IMR-90 (cell line): ENCODE measurements around the gene DENND5A. TPM values are rescaled to one million over a fixed set of nuclear protein-coding genes. Genes with fewer than 3 reads are reported as not detected.

Experiments used
- ATAC-seq: fragments of 200-7000 bp; cut with Tn5 transposase; 2 replicates; pipeline ENCODE4 v1.9.1; 2020; ENCODE audit warnings: low read depth, mild to moderate bottlenecking, moderate library complexity
- BruUV-seq: library from RNA; stranded (reverse); fragments of 400-500 nt; replicated peaks from 2 replicates; lab custom pipeline; 2021; lab: Mats Ljungman, UMichigan
- CTCF ChIA-PET: fragments of 300-600 bp; formaldehyde crosslinking; extraction: SDS; loops from one replicate; lab custom pipeline; 2021; ENCODE audit warnings: antibody characterized with exemption; lab: Yijun Ruan, JAX
- POLR2A ChIA-PET: fragments of 300-600 bp; sonication (Branson Sonifier 250); formaldehyde crosslinking; loops from one replicate; lab custom pipeline; 2022; ENCODE audit warnings: antibody characterized with exemption; ENCODE audit not compliant: unreplicated experiment; lab: Charles Lee
- DNase-seq: peaks from one replicate; pipeline ENCODE4 v3.0.0; 2013
- H2AFZ ChIP-seq: replicated peaks from 2 replicates; pipeline ENCODE3; 2013; ENCODE audit warnings: low read length, mild to moderate bottlenecking; ENCODE audit not compliant: poor library complexity
- H2AK5ac ChIP-seq: 2 replicates; pipeline ENCODE4 v1.6.1; 2013; ENCODE audit warnings: low read depth, low read length, inconsistent platforms
- H2AK9ac ChIP-seq: replicated peaks from 2 replicates; pipeline ENCODE3; 2013; ENCODE audit warnings: mild to moderate bottlenecking, low read depth, low read length, moderate library complexity; ENCODE audit not compliant: poor library complexity
- H2BK120ac ChIP-seq: 2 replicates; pipeline ENCODE4 v1.6.1; 2013; ENCODE audit warnings: low read depth, low read length, inconsistent platforms
- H2BK15ac ChIP-seq: 3 replicates; pipeline ENCODE4 v1.6.1; 2013; ENCODE audit warnings: low read depth, low read length, inconsistent platforms
- H2BK20ac ChIP-seq: 2 replicates; pipeline ENCODE4 v1.6.1; 2013; ENCODE audit warnings: low read depth, mild to moderate bottlenecking, inconsistent platforms, low read length, moderate library complexity
- H2BK5ac ChIP-seq: 2 replicates; pipeline ENCODE4 v1.6.1; 2013; ENCODE audit warnings: mild to moderate bottlenecking, low read depth, low read length, inconsistent platforms; ENCODE audit not compliant: poor library complexity, severe bottlenecking
- H3K14ac ChIP-seq: replicated peaks from 2 replicates; pipeline ENCODE4 v1.6.1; 2013; ENCODE audit warnings: low read depth, low read length, inconsistent platforms
- H3K18ac ChIP-seq: 2 replicates; pipeline ENCODE4 v1.6.1; 2013; ENCODE audit warnings: low read depth, low read length, control low read depth
- H3K23ac ChIP-seq: 2 replicates; pipeline ENCODE4 v1.6.1; 2013; ENCODE audit warnings: low read depth, low read length, inconsistent platforms
- H3K27ac ChIP-seq: 2 replicates; pipeline ENCODE4 v1.5.1; 2013; ENCODE audit warnings: mild to moderate bottlenecking, control low read depth, low read length; ENCODE audit not compliant: insufficient read depth
- H3K27me3 ChIP-seq: 2 replicates; pipeline ENCODE4 v1.6.1; 2013; ENCODE audit warnings: low read length; ENCODE audit not compliant: control insufficient read depth, insufficient read depth
- H3K36me3 ChIP-seq: 2 replicates; pipeline ENCODE4 v1.6.1; 2013; ENCODE audit warnings: low read length, mixed read lengths; ENCODE audit not compliant: control insufficient read depth, insufficient read depth
- H3K4ac ChIP-seq: 2 replicates; pipeline ENCODE4 v1.6.1; 2013; ENCODE audit warnings: low read depth, low read length, inconsistent platforms
- H3K4me1 ChIP-seq: 2 replicates; pipeline ENCODE4 v1.6.1; 2013; ENCODE audit warnings: low read length, mixed read lengths; ENCODE audit not compliant: control insufficient read depth, insufficient read depth
- H3K4me2 ChIP-seq: 2 replicates; pipeline ENCODE4 v1.6.1; 2013; ENCODE audit warnings: low read depth, mild to moderate bottlenecking, control low read depth, low read length, moderate library complexity
- H3K4me3 ChIP-seq: 2 replicates; pipeline ENCODE4 v1.5.1; 2013; ENCODE audit warnings: low read depth, mild to moderate bottlenecking, control low read depth, low read length, moderate library complexity; ENCODE audit not compliant: insufficient read depth
- H3K56ac ChIP-seq: 2 replicates; pipeline ENCODE4 v1.6.1; 2013; ENCODE audit warnings: low read length, inconsistent platforms; ENCODE audit not compliant: insufficient read depth; ENCODE audit errors: extremely low read depth
- H3K79me1 ChIP-seq, 2 experiments: 2 replicates each; pipeline ENCODE4 v1.6.1; 2013; ENCODE audit warnings: low read length in 2 of 2, inconsistent platforms in 1 of 2, low read depth in 1 of 2
- H3K9ac ChIP-seq: 2 replicates; pipeline ENCODE4 v1.6.1; 2013; ENCODE audit warnings: low read depth, low read length, control low read depth
- H3K9me1 ChIP-seq: 2 replicates; pipeline ENCODE4 v1.6.1; 2013; ENCODE audit warnings: low read length, inconsistent platforms; ENCODE audit not compliant: insufficient read depth
- H3K9me3 ChIP-seq: 2 replicates; pipeline ENCODE4 v1.6.1; 2013; ENCODE audit warnings: low read length; ENCODE audit not compliant: control insufficient read depth, insufficient read depth
- H4K20me1 ChIP-seq: 2 replicates; pipeline ENCODE4 v1.6.1; 2013; ENCODE audit warnings: low read length, inconsistent platforms; ENCODE audit not compliant: insufficient read depth
- H4K5ac ChIP-seq: 2 replicates; pipeline ENCODE4 v1.6.1; 2013; ENCODE audit warnings: mild to moderate bottlenecking, low read depth, low read length, control low read depth
- H4K8ac ChIP-seq, 2 experiments: 2 replicates each; pipeline ENCODE4 v1.6.1; 2013; ENCODE audit warnings: low read depth in 2 of 2, low read length in 2 of 2, control low read depth in 1 of 2, inconsistent platforms in 1 of 2
- H4K91ac ChIP-seq: 2 replicates; pipeline ENCODE4 v1.6.1; 2013; ENCODE audit warnings: low read depth, low read length, inconsistent platforms; ENCODE audit not compliant: insufficient read depth
- BHLHE40 ChIP-seq: fragments of 150-350 bp; IDR thresholded peaks from 2 replicates; pipeline ENCODE4 v1.6.1; 2016; ENCODE audit warnings: mild to moderate bottlenecking, low read depth, low read length
- CEBPB ChIP-seq: IDR thresholded peaks from 2 replicates; pipeline ENCODE4 v1.6.1; 2012; ENCODE audit warnings: low read depth, low read length, improper control_type of control experiment
- CHD1 ChIP-seq: IDR thresholded peaks from 2 replicates; pipeline ENCODE4 v1.6.1; 2012; ENCODE audit warnings: low read depth, low read length, improper control_type of control experiment
- CTCF ChIP-seq: conservative IDR thresholded peaks from 2 replicates; pipeline ENCODE4 v1.5.1; 2012; ENCODE audit warnings: mild to moderate bottlenecking, low read depth, low read length, improper control_type of control experiment
- FOS ChIP-seq: fragments of 150-350 bp; IDR thresholded peaks from 2 replicates; pipeline ENCODE4 v1.6.1; 2016; ENCODE audit warnings: low read depth, low read length
- MAFK ChIP-seq: IDR thresholded peaks from 2 replicates; pipeline ENCODE4 v1.6.1; 2012; ENCODE audit warnings: low read depth, low read length, improper control_type of control experiment
- MAZ ChIP-seq: IDR thresholded peaks from 2 replicates; pipeline ENCODE4 v1.6.1; 2012; ENCODE audit warnings: low read depth, mild to moderate bottlenecking, low read length, improper control_type of control experiment, moderate library complexity, borderline replicate concordance
- MXI1 ChIP-seq: IDR thresholded peaks from 2 replicates; pipeline ENCODE4 v1.6.1; 2012; ENCODE audit warnings: low read depth, mild to moderate bottlenecking, low read length, moderate library complexity, borderline replicate concordance
- NFE2L2 ChIP-seq: fragments of 150-350 bp; IDR thresholded peaks from 2 replicates; pipeline ENCODE4 v1.6.1; 2016; ENCODE audit warnings: low read depth, mild to moderate bottlenecking, low read length
- POLR2A ChIP-seq: IDR thresholded peaks from 2 replicates; pipeline ENCODE4 v1.6.1; 2012; ENCODE audit warnings: mild to moderate bottlenecking, low read depth, low read length
- RCOR1 ChIP-seq: IDR thresholded peaks from 2 replicates; pipeline ENCODE4 v1.6.1; 2012; ENCODE audit warnings: mild to moderate bottlenecking, low read length, improper control_type of control experiment; ENCODE audit not compliant: insufficient replicate concordance
- RFX5 ChIP-seq: IDR thresholded peaks from 2 replicates; pipeline ENCODE4 v1.8.0; 2012; ENCODE audit warnings: low read depth, mild to moderate bottlenecking, low read length, moderate library complexity
- SMC3 ChIP-seq: fragments of 150-350 bp; IDR thresholded peaks from 2 replicates; pipeline ENCODE4 v1.6.1; 2016; ENCODE audit warnings: low read depth, mild to moderate bottlenecking, antibody characterized with exemption, low read length, moderate library complexity
- USF2 ChIP-seq: fragments of 150-350 bp; IDR thresholded peaks from 2 replicates; pipeline ENCODE4 v1.6.1; 2017; ENCODE audit warnings: mild to moderate bottlenecking, antibody characterized with exemption, low read length, low read depth
- WGBS, 2 experiments: methylation state at CpG; one replicate each; pipeline versions ENCODE4 v1.1.5 to v1.1.7; 2013; ENCODE audit warnings: missing lambda C conversion rate in 2 of 2; ENCODE audit not compliant: insufficient read length in 1 of 2; ENCODE audit errors: extremely low coverage in 2 of 2; 5-methylcytosine and 5-hydroxymethylcytosine counted together
- dilution Hi-C: fragments of 300-500 bp; cut with HindIII; formaldehyde crosslinking; loops from one replicate; pipeline ENCODE4 v1.14.3; 2018; ENCODE audit warnings: low sequenced_read_pairs; ENCODE audit not compliant: unreplicated experiment
- in situ Hi-C: fragments of 300-500 bp; cut with MboI; formaldehyde crosslinking; loops from 3 replicates; pipeline ENCODE4 v1.14.3; 2019; ENCODE audit warnings: low sequenced_read_pairs, inconsistent platforms, mixed read lengths
- intact Hi-C: fragments of 100-400 bp; cut with micrococcal nuclease; formaldehyde crosslinking; loops from 2 replicates; pipeline ENCODE4 v1.10.0; 2022
- polyA plus RNA-seq, 3 experiments: library from polyadenylated mRNA; depleted of rRNA; stranded (reverse); fragments of >200 nt; gene quantifications; 2 replicates each; pipeline ENCODE4 v1.2.3, GENCODE V29; 2012; ENCODE audit warnings: low replicate concordance in 1 of 3
- total RNA-seq: library from RNA; depleted of rRNA; stranded (reverse); fragments of >200 nt; gene quantifications from 2 replicates; pipeline ENCODE4 v1.2.3, GENCODE V29; 2012

DENND5A gene
- total and polyA plus RNA-seq, 2 of the 4 experiments (the other 2 are of a cell fraction), result 179 to 192 TPM

- dilution Hi-C loops (no loop called here), in situ Hi-C loops (no loop called here), intact Hi-C loops (no loop called here)
- Histone ChIP-seq H3K4me3 (no peak overlapping the region), H3K9me3 (no peaks in the 10 kb centered on the region), H3K23ac (peak overlapping the region; percentile 7; the same call in 1 of the 2 replicates), H3K4ac (no peak overlapping the region), H3K36me3 (no peaks in the 10 kb centered on the region), H2AK5ac (no peak overlapping the region), H4K5ac (no peak overlapping the region), H3K4me1 (peaks cover 15% of the 10 kb centered on the region), H2BK120ac (no peak overlapping the region), H4K91ac (no peak overlapping the region), H3K27me3 (no peaks in the 10 kb centered on the region), H3K4me2 (no peak overlapping the region), H2AFZ (no peak overlapping the region), H2BK5ac (no peak overlapping the region), H2AK9ac (no peak overlapping the region), H3K56ac (no peak overlapping the region), H3K18ac (no peak overlapping the region), H4K8ac (no peak overlapping the region), H3K79me1 (peaks cover 9 to 81% of the 10 kb centered on the region in 2 experiments), H3K14ac (no peak overlapping the region), H4K20me1 (peaks cover 85% of the 10 kb centered on the region), H3K9ac (no peak overlapping the region), H2BK20ac (no peak overlapping the region), H3K27ac (no peak overlapping the region), H2BK15ac (no peak overlapping the region), H3K9me1 (peaks cover 31% of the 10 kb centered on the region)
- BruUV-seq, result no TSS peak
- no peak for ATAC-seq
- ChIA-PET POLR2A (no interaction called here), CTCF (interaction anchor here (0.6 kb wide), 1 partner anchor 10 kb away, joined by 3 read pairs; no protein-coding TSS in a partner anchor)
- WGBS, 2 experiments, result no CpG with 5 or more reads among the region's 5 CpGs
- DNase-seq, result no peak
- no peak for TF ChIP-seq MAZ
- TF ChIP-seq CEBPB, result no peak
- no peak for TF ChIP-seq MAFK
- TF ChIP-seq FOS, result no peak
- no peak for TF ChIP-seq RCOR1
- TF ChIP-seq USF2, result no peak
- TF ChIP-seq CTCF, result no peak
- no peak for TF ChIP-seq CHD1
- TF ChIP-seq SMC3, result no peak
- no peak for TF ChIP-seq RFX5
- no peak for TF ChIP-seq BHLHE40
- no peak for TF ChIP-seq POLR2A
- no peak for TF ChIP-seq NFE2L2
- no peak for TF ChIP-seq MXI1
These were observed 37.1 kb downstream of the DENND5A start for GRCh38 chr11:9228091-9228490.
